ENCODE measurements around the gene NSD1. TPM values are rescaled to one million over a fixed set of nuclear protein-coding genes. Genes with fewer than 3 reads are reported as not detected.

NSD1 gene
- total RNA-seq, 1 donor from 2014 or later = 37.5 TPM

DNA sequence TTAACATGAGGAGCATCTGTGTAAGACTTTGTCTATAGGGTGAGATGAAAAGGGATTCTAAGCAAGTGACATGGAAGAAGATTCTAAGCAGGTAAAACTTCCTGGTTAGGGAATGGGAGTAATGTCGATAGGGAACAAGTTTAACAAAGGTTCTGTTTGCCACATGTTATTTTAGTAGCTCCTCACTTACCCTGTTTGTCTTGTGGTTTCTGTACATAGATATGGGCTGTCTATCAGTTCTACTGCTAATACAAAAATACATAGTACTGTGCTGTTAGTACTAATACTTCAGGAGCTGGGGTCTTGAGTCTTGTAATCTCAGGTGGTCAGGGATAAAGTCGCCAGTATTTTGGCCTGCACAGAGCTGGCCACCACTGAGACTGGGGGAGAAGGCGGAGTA is 137.1 kb downstream of the NSD1 start:
- TF ChIP-seq, protein P1, sequence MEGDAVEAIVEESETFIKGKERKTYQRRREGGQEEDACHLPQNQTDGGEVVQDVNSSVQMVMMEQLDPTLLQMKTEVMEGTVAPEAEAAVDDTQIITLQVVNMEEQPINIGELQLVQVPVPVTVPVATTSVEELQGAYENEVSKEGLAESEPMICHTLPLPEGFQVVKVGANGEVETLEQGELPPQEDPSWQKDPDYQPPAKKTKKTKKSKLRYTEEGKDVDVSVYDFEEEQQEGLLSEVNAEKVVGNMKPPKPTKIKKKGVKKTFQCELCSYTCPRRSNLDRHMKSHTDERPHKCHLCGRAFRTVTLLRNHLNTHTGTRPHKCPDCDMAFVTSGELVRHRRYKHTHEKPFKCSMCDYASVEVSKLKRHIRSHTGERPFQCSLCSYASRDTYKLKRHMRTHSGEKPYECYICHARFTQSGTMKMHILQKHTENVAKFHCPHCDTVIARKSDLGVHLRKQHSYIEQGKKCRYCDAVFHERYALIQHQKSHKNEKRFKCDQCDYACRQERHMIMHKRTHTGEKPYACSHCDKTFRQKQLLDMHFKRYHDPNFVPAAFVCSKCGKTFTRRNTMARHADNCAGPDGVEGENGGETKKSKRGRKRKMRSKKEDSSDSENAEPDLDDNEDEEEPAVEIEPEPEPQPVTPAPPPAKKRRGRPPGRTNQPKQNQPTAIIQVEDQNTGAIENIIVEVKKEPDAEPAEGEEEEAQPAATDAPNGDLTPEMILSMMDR (IDR thresholded peaks at IDR 0.05; ENCODE audit: insufficient read depth, low read length, poor library complexity, severe bottlenecking) = no peak
- Histone ChIP-seq H3K27me3 (ENCODE audit: control insufficient read depth, insufficient read depth, low read length) (no peaks in the 10 kb centered on the region), H3K4me3 (ENCODE audit: low read depth, low read length) (no peak overlapping the region), H3K36me3 (ENCODE audit: control insufficient read depth, insufficient read depth, low read length) (peaks cover 3% of the 10 kb centered on the region)
- DNase-seq (ENCODE audit: low read depth) = no peak

GRCh38 chr5:177271113-177271512 is 137.5 kb downstream of the NSD1 start:
- Histone ChIP-seq H3K36me3 (ENCODE audit: control insufficient read depth, insufficient read depth, low read length) (peaks cover 1% of the 10 kb centered on the region), H3K4me3 (ENCODE audit: low read depth, low read length) (no peak overlapping the region), H3K27me3 (ENCODE audit: control insufficient read depth, insufficient read depth, low read length) (no peaks in the 10 kb centered on the region)
- no peak for DNase-seq (ENCODE audit: low read depth)
- TF ChIP-seq, protein P1 (IDR thresholded peaks at IDR 0.05; ENCODE audit: insufficient read depth, low read length, poor library complexity, severe bottlenecking) = no peak

DNA sequence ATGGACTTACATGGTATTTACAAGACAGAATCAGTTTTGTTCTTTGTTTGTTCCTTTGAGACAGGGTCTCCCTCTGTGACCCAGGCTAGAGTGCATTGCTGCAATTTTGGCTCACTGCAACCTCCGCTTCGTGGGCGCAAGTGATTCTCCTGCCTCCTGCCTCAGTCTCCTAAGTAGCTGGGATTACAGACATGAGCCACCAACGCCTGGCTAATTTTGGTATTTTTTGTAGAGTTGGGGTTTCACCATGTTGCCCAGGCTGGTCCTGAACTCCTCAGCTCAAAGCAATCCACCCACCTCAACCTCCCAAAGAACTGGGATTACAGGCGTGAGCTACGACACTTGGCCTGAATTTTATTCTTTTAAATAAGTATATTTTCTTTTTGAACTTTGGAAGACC is 142.3 kb downstream of the NSD1 start:
- no peak for DNase-seq (ENCODE audit: low read depth)
- TF ChIP-seq, protein P1 (IDR thresholded peaks at IDR 0.05; ENCODE audit: insufficient read depth, low read length, poor library complexity, severe bottlenecking) = no peak
- H3K27me3 ChIP-seq (ENCODE audit: control insufficient read depth, insufficient read depth, low read length) = no peaks in the 10 kb centered on the region
- H3K36me3 ChIP-seq (ENCODE audit: control insufficient read depth, insufficient read depth, low read length) = peaks cover 2% of the 10 kb centered on the region
- no peak overlapping the region for H3K4me3 ChIP-seq (ENCODE audit: low read depth, low read length)

DNA sequence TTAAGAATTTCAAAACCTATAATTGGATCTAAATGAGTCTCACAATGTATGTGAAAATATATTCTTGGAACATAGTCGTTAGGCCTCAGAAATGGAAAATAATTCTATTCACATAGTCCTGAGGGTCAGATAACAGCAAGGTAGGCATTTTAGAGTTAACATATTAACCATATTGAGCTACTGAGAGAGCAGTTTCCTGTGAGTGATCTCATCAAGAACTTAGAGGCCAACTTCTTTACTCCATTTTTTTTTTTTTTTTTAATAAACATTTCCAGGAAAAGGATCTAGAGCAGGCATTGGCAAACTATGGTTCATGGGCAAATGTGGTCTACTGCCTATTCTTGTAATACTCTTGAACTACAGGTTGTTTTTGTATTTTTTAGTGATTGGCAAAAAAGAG is 143.3 kb downstream of the NSD1 start:
- H3K4me3 ChIP-seq (ENCODE audit: low read depth, low read length) = no peak overlapping the region
- no peaks in the 10 kb centered on the region for H3K27me3 ChIP-seq (ENCODE audit: control insufficient read depth, insufficient read depth, low read length)
- no peak for DNase-seq (ENCODE audit: low read depth)
- TF ChIP-seq, protein P1 (IDR thresholded peaks at IDR 0.05; ENCODE audit: insufficient read depth, low read length, poor library complexity, severe bottlenecking) = no peak
- H3K36me3 ChIP-seq (ENCODE audit: control insufficient read depth, insufficient read depth, low read length) = peaks cover 2% of the 10 kb centered on the region

DNA sequence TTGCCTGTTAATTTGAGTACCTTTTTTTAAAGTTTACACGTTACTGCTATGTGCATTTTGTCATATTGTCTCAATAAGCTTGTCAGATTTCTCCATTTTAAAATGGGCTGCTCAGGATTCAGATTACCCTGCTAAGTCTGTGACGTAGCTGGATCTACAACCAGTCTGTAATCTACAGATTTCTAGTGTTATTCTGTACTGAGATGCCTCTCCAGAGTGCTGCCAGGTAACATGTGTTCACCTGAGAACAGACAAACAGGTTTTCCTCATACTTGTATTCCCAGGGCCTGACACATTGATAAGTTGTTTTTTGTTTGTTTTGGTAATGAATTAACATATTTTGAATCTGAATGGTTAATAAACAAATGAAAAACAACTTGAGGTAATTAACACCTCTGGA is 154.6 kb downstream of the NSD1 start:
- no peak for DNase-seq (ENCODE audit: low read depth)
- Histone ChIP-seq H3K27me3 (ENCODE audit: control insufficient read depth, insufficient read depth, low read length) (no peaks in the 10 kb centered on the region), H3K36me3 (ENCODE audit: control insufficient read depth, insufficient read depth, low read length) (peaks cover 2% of the 10 kb centered on the region), H3K4me3 (ENCODE audit: low read depth, low read length) (no peak overlapping the region)
- TF ChIP-seq, protein P1 (IDR thresholded peaks at IDR 0.05; ENCODE audit: insufficient read depth, low read length, poor library complexity, severe bottlenecking) = no peak

DNA sequence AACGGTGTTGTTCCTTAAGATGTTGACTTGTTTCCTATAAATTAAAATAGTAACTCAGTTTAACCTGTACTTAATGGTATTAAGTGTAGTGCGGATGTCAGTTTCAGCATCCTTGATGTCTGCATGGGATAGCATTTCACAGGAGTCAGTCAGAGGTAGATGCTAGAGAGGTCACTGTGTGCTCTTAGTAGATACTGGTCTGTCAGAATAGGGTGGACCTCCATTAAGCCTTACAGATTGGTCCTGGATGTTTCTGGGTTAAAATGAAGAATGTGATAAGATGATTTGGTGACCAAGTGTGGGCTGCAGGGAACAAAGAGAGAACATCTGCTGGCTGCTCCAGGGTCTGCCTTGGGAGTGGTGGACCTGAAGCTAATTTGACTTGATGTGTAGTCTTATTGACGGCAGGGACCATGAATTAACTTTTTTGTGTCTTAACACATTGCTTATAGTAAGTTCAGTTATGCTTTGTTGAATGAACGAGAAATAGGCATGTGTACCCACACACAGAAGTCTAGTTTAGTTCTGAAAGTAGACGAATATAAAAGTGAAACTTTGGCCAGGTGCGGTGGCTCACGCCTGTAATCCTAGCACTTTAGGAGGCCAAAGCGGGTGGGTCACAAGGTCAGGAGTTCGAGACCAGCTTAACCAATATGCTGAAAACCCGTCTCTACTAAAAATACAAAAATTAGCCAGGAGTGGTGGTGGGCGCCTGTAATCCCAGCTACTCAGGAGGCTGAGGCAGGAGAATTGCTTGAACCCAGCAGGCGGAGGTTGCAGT is 157.4 kb downstream of the NSD1 start:
- H3K36me3 ChIP-seq (ENCODE audit: control insufficient read depth, insufficient read depth, low read length) = peaks cover 3% of the 10 kb centered on the region
- DNase-seq (ENCODE audit: low read depth) = no peak
- no peaks in the 10 kb centered on the region for H3K27me3 ChIP-seq (ENCODE audit: control insufficient read depth, insufficient read depth, low read length)
- H3K4me3 ChIP-seq (ENCODE audit: low read depth, low read length) = no peak overlapping the region
- TF ChIP-seq, protein P1 (IDR thresholded peaks at IDR 0.05; ENCODE audit: insufficient read depth, low read length, poor library complexity, severe bottlenecking) = no peak

Measured in kidney epithelial cell (primary cell).